ENCODE measurements around the gene SACS. TPM values are rescaled to one million over a fixed set of nuclear protein-coding genes. Genes with fewer than 3 reads are reported as not detected.
A peak's percentile ranks its signal among the peaks of the same experiment; 100 is the strongest.

SACS gene
- total and polyA plus RNA-seq, 12 donors, result 4.7 to 44.5 (median 20.0) TPM

DNA sequence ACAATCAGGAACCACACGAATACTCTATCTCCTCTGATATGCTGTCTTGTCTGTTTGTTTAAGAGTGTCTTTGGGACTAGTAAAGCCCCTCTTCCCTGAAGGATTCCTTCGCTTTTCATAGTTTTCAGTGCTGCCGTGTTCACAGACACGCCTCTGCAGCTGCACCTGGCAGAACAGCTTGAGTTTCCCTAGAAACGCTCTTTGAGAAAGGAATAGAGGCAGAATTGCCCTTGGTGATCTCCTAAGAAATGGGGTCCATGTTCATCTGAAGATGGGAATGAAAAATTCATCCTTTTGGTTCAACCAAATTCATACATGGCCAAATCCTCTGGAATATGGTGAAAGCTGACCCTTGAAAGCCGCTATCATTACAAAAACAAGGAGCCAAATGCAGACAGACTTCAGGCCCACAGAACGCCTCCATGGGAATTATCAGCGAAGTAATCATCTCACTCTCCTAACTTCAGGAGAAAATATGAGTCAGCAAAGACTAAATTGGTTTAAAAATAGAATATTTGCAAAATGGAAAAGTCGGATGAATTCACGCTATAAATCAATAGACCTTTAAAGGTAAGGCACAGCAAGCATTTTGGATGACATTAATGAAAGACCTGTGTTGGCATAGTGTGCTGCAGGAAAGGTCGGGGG, 5.5 kb downstream of the SACS start:
- peaks cover 12 to 35% (median 19%) of the 10 kb centered on the region in 9 donors for H3K4me1 ChIP-seq
- intact Hi-C loops (cut with DNase I), result no loop called here
- no peaks in the 10 kb centered on the region for H3K9me3 ChIP-seq
- DNase-seq (no peak), ATAC-seq (peak in 3 of 8 donors; percentile 15 to 24 (median 23))
- peaks cover 0 to under 1% (median 0%) of the 10 kb centered on the region in 7 donors for H3K27me3 ChIP-seq
- H3K4me3 ChIP-seq, result peak overlapping the region in 3 of 10 donors; percentile 5 to 14 (median 11)
- TF ChIP-seq CTCF (IDR thresholded peaks at IDR 0.05), result no peak
- 65 to 76% methylated on average over 11 of the region's 11 CpGs for WGBS, 2 donors
- H3K27ac ChIP-seq, result peak overlapping the region in 8 of 10 donors; percentile 38 to 80 (median 66)
- H3K36me3 ChIP-seq, result no peaks in the 10 kb centered on the region

DNA sequence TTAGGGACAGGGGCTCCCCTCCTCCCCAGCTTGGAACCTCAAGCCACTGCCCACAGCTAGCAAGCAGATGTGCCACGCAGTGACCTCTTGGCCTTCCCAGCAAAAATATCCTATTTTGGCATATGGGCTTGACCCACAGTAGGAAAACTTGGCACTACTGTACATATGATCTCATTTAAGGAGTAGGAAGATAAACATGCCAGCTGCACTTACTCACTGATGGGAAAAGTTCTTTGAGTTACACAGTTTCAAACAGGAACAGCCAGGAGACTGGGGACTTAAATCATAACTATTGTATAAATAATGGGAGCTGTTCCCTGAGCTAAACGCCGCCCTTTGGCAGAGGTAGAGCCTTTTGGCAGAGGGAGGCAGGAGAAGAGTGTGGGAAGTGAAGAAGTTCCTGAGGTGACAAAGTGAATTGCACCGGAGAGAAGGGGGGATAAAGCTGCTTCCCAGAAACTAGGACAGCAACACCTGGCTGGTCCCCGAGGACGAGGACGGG, 6.1 kb downstream of the SACS start:
- TF ChIP-seq CTCF (IDR thresholded peaks at IDR 0.05), result no peak
- DNase-seq (peak in 1 of 2 donors; percentile 13), ATAC-seq (peak; percentile 53 to 90 (median 80))
- peaks cover 12 to 29% (median 19%) of the 10 kb centered on the region in 9 donors for H3K4me1 ChIP-seq
- 25 to 41% methylated on average over 7 of the region's 7 CpGs for WGBS, 2 donors
- H3K27ac ChIP-seq, result peak overlapping the region in 8 of 10 donors; percentile 38 to 80 (median 66)
- H3K36me3 ChIP-seq, result no peaks in the 10 kb centered on the region
- intact Hi-C loops (cut with DNase I), result no loop called here
- peak overlapping the region in 4 of 10 donors; percentile 5 to 16 (median 12) for H3K4me3 ChIP-seq
- H3K27me3 ChIP-seq, result no peaks in the 10 kb centered on the region
- H3K9me3 ChIP-seq, result no peaks in the 10 kb centered on the region

DNA sequence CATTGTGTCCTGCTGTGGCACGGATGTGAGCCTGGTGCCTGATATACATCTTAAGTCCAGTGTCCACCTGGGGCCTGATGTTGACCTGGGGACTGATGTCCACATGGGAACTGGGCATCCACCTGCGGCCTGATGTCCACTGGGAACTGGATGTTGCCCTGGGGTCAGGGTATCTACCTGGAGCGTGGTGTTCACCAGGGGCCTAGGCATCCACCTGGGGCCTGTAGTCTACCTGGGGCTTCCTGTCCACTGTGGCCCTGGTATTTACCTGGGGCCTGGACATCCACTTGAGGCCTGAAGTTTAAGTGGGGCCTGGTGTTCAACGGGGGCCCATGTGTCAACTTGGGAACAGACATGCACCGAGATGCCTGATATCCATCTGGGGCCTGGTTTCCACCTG, 11.9 kb downstream of the SACS start:
- TF ChIP-seq CTCF (IDR thresholded peaks at IDR 0.05), result no peak
- Histone ChIP-seq H3K9me3 (no peaks in the 10 kb centered on the region), H3K36me3 (no peaks in the 10 kb centered on the region), H3K27ac (no peak overlapping the region), H3K4me1 (peaks cover 0 to 2% (median 0%) of the 10 kb centered on the region in 9 donors), H3K4me3 (no peak overlapping the region), H3K27me3 (no peaks in the 10 kb centered on the region)
- DNase-seq (no peak), ATAC-seq (no peak)
- intact Hi-C loops (cut with DNase I), result no loop called here
- WGBS, 2 donors, result 94 to 95% methylated on average over 5 of the region's 5 CpGs

GRCh38 chr13:23418776-23419683, 14.5 kb downstream of the SACS start:
- intact Hi-C loops (cut with DNase I), result no loop called here
- Histone ChIP-seq H3K27me3 (no peaks in the 10 kb centered on the region), H3K9me3 (no peaks in the 10 kb centered on the region), H3K36me3 (no peaks in the 10 kb centered on the region), H3K4me1 (no peaks in the 10 kb centered on the region), H3K4me3 (no peak overlapping the region), H3K27ac (no peak overlapping the region)
- 97 to 98% methylated on average over 33 of the region's 33 CpGs for WGBS, 2 donors
- no peak for TF ChIP-seq CTCF (IDR thresholded peaks at IDR 0.05)
- ATAC-seq, result peak in 2 of 8 donors; percentile 25 to 39
- DNase-seq, result no peak
